CD4-positive, alpha-beta T cell treated with Interferon alpha-2 for 1 hour (primary cell): Measurements from ENCODE around the gene SLC22A6.

ENCODE experiments used
- DNase-seq, 2 donors: peaks; one replicate each; pipeline ENCODE4 v3.0.0-alpha.2; 2020 to 2022

The SLC22A6 gene, protein sequence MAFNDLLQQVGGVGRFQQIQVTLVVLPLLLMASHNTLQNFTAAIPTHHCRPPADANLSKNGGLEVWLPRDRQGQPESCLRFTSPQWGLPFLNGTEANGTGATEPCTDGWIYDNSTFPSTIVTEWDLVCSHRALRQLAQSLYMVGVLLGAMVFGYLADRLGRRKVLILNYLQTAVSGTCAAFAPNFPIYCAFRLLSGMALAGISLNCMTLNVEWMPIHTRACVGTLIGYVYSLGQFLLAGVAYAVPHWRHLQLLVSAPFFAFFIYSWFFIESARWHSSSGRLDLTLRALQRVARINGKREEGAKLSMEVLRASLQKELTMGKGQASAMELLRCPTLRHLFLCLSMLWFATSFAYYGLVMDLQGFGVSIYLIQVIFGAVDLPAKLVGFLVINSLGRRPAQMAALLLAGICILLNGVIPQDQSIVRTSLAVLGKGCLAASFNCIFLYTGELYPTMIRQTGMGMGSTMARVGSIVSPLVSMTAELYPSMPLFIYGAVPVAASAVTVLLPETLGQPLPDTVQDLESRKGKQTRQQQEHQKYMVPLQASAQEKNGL

GRCh38 chr11:62984451-62984991 is at the start of gene SLC22A6:
Gene SLC22A6, minus strand, starts transcription at chr11:62984967. Its CDS starts 277 bp downstream, at chr11:62984690.
- no peak for DNase-seq

DNA sequence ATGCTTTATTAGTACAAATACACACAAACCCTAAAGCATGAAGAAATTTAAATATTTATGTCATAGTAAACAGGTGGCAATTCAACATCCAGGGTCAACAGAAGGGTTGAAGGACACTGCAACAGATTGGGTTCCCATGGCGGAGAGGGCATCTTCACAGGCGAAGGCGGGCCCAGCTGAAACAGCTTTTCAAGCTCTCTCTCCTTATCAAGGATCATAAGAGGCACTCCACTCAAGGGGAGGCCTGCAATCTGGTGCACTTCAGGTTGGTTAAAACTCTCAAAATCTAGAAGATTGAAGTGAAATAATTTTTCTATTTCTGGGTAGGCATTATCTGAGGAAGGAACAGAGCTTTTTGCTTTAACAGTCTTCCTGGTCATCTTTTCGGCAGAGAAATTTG is 47.7 kb upstream of the SLC22A6 start:
- DNase-seq = no peak

DNA sequence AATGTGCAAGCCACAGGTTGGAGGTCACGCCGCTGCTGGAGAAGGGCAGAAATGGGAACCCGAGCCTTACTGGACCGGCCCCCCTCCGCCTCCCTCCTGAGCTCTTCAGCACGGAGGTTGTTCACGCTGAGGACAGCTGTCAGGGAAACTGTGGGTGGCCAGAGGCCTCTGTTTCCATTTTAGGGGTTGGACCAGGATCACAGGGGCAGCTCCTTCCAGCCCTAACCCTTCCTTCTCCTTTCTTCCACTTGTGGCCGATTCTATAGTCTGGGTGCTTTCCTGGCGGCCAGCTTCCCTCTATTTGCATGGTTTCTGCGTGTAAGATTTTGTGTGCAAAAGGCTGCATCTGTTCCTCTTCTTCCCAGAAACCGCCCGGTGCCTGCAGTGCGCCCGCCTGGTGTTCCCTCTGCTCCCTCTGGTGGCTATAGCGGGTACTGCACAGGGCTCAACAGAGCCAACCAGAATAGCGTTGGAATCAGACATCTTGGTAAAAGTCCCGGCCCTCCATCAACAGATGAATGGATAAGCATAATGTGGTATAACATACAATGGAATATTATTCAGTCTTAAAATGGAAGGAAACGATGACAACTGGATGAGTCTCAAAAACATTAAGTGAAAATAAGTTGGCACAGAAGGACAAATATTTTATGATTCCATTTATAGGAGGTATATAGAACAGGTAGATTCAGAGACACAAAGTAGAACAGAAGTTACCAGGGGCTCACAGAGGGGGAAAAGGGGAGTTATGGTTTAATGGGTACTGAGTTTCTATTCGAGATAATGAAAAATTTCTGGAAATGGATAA is 39.3 kb upstream of the SLC22A6 start:
- peak; percentile 75 to 81 for DNase-seq

- DNase-seq = no peak
Measured at GRCh38 chr11:63023222-63023814, 38.6 kb upstream of the SLC22A6 start.

- DNase-seq = no peak
Measured at GRCh38 chr11:63022441-63022840, 37.7 kb upstream of the SLC22A6 start.

DNA sequence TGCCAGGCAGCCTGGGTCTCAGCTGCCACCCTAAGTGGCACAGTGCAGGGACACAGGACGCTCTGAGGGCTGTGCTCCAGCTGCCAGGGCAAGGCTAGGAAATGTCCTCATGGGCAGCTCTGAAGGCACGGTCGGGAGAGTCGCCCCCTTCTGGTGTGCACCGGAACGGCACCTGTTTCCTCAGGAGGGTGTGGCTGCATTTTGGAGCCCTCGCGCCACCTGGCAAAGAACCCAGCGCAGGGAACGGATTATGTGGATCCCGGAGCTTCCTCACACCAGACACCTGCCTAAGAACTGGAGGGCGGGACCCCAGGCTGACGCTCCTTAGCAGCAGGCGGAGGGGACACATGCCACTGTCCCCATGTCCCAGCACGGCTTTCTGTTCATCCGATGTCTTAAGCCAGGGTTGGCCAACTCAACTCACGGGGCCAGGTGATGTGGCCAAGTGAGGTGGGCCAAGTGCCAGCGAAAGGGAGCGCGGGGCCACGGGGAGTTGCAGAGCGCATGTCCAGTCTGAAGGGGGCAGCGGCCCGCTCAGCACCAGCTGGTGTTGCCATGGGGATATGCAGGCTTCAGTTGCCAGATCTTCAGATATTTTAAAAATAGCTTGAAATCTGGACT is 36.0 kb upstream of the SLC22A6 start:
- DNase-seq = no peak

DNA sequence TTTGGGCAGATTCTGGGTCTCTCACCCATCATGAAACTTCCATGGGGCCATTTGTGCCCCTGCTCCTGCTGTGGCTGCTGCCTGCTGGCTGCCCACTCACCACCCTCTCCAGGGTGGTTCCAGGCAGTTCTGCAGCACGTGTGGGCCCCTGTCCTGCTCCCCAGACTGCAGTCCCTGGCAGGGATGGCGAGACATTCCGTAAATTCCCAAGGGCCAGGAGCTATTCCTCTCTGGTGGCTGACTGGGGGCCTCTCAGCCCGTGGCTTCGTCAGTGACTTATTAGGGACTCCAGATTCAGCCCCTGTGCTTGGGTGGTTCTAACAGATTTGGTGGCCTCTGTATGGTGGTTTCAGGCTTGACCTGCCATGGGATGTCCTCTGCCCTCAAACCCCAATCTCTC is 34.7 kb upstream of the SLC22A6 start:
- no peak for DNase-seq

DNA sequence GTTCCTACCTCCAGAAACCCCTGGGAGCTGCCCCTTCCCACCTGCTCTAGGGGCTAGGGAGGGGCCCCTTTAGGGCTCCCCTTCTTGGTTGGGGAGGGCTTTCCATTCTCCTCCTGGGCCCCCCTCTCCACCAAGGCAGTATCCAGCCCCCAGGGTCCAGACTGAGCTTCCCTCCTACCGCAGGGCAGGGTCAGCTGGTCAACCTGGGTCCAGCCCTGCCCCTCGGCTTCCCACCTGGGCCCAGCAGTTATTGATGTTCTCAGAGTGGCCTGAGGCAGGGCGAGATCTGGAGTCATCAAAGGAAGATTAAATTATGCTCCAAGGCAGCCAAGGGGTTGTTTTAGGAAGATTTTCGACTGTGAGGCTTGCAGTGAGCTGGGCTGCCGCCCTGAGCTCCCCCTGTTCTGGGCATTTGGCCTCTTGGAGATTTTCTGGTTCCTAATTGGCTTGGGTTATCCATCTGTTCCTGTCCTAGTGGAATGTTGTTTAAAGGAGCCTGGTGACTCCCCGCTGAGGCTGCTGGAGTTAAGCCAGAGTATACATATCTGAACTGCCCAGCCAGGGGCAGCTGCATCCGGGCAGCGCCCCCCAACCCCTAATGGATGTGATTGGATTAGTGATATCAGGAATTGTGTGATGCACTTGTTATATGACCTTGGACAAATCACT is 32.7 kb upstream of the SLC22A6 start:
- DNase-seq = no peak

- no peak for DNase-seq
Measured at GRCh38 chr11:63015521-63016215, 30.9 kb upstream of the SLC22A6 start, which contains the start of gene SLC22A8. Gene SLC22A8, minus strand, starts transcription at chr11:63015841. Its CDS starts 883 bp downstream, at chr11:63014958.

DNA sequence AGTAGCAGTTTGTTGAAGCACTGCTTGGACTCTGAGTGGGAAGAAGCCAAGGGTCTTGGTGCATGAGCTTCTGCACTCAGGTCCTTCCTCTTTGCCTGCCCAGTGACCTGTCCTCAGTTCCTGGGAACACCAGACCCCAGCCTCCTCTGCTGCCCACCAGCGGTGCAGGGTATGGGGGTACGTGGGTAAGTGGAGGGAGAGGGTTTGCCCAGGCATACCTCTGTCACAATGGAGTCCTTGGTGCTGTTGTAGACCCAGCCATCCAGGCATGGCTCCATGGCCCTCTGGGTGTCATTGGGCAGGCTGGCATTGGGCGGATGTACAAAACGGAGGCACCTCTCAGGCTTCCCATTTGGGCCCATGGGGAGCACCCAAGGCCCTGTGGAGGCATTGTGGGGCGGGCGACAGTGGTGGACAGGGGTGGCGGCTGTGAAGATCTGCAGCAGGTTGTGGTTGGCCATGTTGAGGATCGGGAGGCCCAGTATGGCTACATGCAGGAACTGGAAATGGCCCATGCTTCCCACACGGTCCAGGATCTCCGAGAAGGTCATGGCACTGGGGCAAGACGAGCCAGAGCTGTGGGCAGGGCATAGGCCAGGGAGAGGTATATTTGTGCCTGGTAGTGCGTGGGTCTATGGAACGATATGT is 29.8 kb upstream of the SLC22A6 start:
- no peak for DNase-seq

DNA sequence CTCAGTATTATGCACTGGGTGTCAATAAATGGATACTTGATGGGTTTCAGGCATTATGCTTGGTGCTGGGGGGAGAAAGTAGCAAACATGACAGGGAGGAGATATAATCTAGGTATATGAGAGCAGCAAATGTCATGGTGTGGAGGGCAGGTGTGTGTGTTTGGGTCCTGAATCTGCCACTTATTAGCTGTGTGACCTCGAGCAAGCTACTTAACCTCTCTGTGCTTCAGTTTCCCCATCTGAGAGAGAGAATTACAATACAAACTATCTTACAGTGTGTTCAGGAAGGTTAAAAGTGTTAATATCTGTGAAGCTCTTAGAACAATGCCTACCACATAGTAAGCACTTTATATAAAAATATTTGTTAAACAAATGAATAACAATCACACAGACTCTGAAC is 28.1 kb upstream of the SLC22A6 start:
- no peak for DNase-seq

GRCh38 chr11:63012430-63012829 is 27.7 kb upstream of the SLC22A6 start:
- DNase-seq = no peak

DNA sequence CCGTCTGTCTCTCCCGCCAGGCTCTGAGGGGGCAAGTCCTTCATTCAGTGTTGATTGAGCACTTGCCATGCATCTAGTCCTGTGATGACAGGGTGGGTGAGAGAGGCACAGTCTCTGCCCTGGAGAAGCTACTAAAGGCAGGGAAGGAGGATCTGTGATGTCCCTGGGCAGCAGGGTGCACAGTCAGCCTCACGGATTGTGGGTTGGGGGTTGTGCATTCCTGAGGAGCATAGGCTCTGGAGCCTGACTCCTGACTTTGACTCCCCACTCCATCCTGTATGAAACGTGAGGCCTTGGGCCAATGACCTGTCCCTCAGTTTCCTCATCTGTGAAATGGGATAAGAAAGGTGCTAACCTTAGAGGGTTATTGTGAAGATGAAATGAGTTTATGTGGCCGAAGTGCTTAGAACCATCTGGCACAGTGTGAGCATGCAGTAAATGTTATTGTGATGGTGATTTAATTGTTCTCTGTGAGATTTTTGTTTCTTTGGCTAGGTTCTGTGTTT is 26.2 kb upstream of the SLC22A6 start:
- no peak for DNase-seq

GRCh38 chr11:63007920-63008319 is 23.2 kb upstream of the SLC22A6 start:
- no peak for DNase-seq

DNA sequence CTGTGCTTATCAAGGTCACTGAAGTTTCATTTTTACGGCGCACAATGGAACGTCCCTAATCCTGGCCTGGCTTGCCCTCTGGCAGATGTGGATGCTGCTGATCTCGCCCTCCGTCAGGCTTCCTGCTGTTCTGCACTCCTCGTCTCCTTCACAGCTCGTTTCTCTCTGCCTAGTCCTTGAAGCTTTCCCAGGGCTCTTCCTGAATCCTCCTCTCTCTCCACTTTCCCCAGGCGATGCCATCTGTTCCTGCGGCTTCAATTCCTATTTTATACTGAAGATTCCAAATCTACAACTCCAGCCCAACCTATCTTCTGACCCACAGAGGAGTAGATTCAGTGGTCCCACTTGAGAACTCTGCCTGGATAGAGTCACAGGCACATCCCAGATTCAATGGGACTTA is 16.7 kb upstream of the SLC22A6 start:
- DNase-seq = no peak

- DNase-seq = no peak
Measured at GRCh38 chr11:62999649-63000048, 14.9 kb upstream of the SLC22A6 start.

DNA sequence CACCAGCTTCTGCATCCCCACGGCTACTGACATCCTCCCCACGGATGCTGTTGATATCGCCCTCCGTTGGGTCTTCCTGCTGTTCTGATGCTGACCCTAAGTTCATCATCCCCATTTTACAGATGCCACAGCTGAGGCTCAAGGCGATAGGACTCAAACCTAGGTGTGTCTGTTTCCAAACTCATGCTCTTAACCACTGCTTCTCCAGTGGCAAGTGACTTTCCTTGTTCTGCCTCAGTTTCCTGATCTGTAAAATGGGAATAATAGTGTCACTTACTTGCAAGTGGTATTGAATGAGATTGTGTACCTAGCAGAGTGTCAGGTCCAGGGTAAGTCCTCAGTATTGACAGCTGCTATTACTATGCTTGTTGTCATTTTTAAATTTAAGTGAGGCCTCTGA is 14.4 kb upstream of the SLC22A6 start:
- DNase-seq = no peak

DNA sequence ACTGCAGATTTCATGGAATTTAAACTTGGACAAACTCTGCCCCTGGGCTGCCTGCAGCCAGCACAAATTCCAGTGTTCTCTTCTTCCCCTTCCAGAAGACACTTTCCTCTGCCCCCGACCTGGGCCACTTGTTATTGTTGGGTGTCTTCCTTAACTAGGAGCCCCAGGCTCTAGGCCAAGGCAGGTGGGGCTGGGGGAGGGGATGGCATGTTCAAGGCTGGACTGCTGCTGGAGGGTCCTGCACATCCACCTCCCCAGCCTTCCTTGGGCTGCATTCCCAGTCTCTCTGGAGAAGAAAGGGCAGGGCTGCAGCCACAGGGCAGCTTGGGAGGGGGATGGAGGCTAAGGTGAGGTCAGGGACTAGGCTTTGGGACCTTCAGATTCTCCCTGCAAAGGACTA is 11.5 kb upstream of the SLC22A6 start:
- DNase-seq = no peak

- DNase-seq = no peak
Measured at GRCh38 chr11:62994775-62995174, 10.0 kb upstream of the SLC22A6 start.

GRCh38 chr11:62988276-62988675 is 3.5 kb upstream of the SLC22A6 start:
- no peak for DNase-seq
